Measurements from ENCODE around the gene FGFBP1. TPM values are rescaled to one million over a fixed set of nuclear protein-coding genes. Genes with fewer than 3 reads are reported as not detected.

Gene FGFBP1
- total RNA-seq, 1 experiment from 2014 or later = 133 TPM

- Histone ChIP-seq H3K9ac (ENCODE audit: low read length) (no peak overlapping the region), H3K4me2 (ENCODE audit: low read length) (no peak overlapping the region), H3K9me3 (ENCODE audit: low read length) (no peaks in the 10 kb centered on the region), H3K27ac (ENCODE audit: low read length) (no peak overlapping the region), H3K9me2 (replicated peaks; ENCODE audit: low read length) (no peaks in the 10 kb centered on the region), H2AFZ (ENCODE audit: low read length) (no peak overlapping the region), H3K27me3 (ENCODE audit: low read length) (no peaks in the 10 kb centered on the region), H3K36me3 (ENCODE audit: low read depth, low read length) (no peaks in the 10 kb centered on the region), H3K79me2 (ENCODE audit: low read length) (no peaks in the 10 kb centered on the region), H3K4me3 (ENCODE audit: low read length) (no peak overlapping the region), H3F3A (ENCODE audit: low read length, unreplicated experiment) (no peaks in the 10 kb centered on the region), H4K20me1 (ENCODE audit: low read length) (no peaks in the 10 kb centered on the region), H3K4me1 (ENCODE audit: insufficient read depth, low read length) (peaks cover 11% of the 10 kb centered on the region)
- no peak for TF ChIP-seq EZH2 (IDR thresholded peaks at IDR 0.05; ENCODE audit: low read length, unreplicated experiment)
- TF ChIP-seq CTCF (conservative IDR thresholded peaks at IDR 0.05; ENCODE audit: low read depth, low read length) = no peak
- TF ChIP-seq EZH2phosphoT487 (IDR thresholded peaks at IDR 0.05; ENCODE audit: borderline replicate concordance, low read length) = no peak
- DNase-seq = no peak
- BruUV-seq (replicated peaks) = no TSS peak
- intact Hi-C loops (cut with micrococcal nuclease) = no loop called here
- no peak for ATAC-seq
- POLR2A ChIA-PET (ENCODE audit: unreplicated experiment) = no interaction called here
- CTCF ChIA-PET = no interaction called here
These were observed 50.0 kb downstream of the FGFBP1 start for GRCh38 chr4:15888515-15888914.

Other genes starting within 250 kb of the FGFBP1 start
- 0.69 and 0.86 TPM in 2 replicates for gene BST1, start 235.7 kb downstream of the FGFBP1 start, total RNA-seq (2014; rRNA removed)
- not detected in 2 replicates for gene CD38, start 160.4 kb downstream of the FGFBP1 start, total RNA-seq (2014; rRNA removed)
- not detected in 2 replicates for gene FGFBP2, start 24.4 kb upstream of the FGFBP1 start, total RNA-seq (2014; rRNA removed)
- not detected in 2 replicates for gene PROM1, start 145.3 kb upstream of the FGFBP1 start, total RNA-seq (2014; rRNA removed)